Mononuclear cell (primary cell): ENCODE measurements around the gene PYGO2. TPM values are rescaled to one million over a fixed set of nuclear protein-coding genes. Genes with fewer than 3 reads are reported as not detected.
A peak's percentile ranks its signal among the peaks of the same experiment; 100 is the strongest.

ENCODE experiments used
- H3K27me3 ChIP-seq: 2 replicates; pipeline ENCODE4 v1.6.0; 2011; ENCODE audit warnings: low read length, control low read depth; ENCODE audit not compliant: insufficient read depth
- H3K4me1 ChIP-seq: 2 replicates; pipeline ENCODE4 v1.5.1; 2011; ENCODE audit warnings: mild to moderate bottlenecking, low read length, control low read depth; ENCODE audit not compliant: insufficient read depth
- H3K4me3 ChIP-seq: 2 replicates; pipeline ENCODE4 v1.5.1; 2011; ENCODE audit warnings: mild to moderate bottlenecking, low read length, moderate library complexity
- H3K9me3 ChIP-seq: 2 replicates; pipeline ENCODE4 v1.5.1; 2011; ENCODE audit warnings: low read depth, mild to moderate bottlenecking, control low read depth, low read length
- total RNA-seq: library from RNA; depleted of rRNA; stranded (reverse); fragments of >200 nt; gene quantifications from one replicate; pipeline ENCODE4 v1.2.3, GENCODE V29; 2012

Gene PYGO2, protein sequence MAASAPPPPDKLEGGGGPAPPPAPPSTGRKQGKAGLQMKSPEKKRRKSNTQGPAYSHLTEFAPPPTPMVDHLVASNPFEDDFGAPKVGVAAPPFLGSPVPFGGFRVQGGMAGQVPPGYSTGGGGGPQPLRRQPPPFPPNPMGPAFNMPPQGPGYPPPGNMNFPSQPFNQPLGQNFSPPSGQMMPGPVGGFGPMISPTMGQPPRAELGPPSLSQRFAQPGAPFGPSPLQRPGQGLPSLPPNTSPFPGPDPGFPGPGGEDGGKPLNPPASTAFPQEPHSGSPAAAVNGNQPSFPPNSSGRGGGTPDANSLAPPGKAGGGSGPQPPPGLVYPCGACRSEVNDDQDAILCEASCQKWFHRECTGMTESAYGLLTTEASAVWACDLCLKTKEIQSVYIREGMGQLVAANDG
- total RNA-seq: 13.4 TPM

DNA sequence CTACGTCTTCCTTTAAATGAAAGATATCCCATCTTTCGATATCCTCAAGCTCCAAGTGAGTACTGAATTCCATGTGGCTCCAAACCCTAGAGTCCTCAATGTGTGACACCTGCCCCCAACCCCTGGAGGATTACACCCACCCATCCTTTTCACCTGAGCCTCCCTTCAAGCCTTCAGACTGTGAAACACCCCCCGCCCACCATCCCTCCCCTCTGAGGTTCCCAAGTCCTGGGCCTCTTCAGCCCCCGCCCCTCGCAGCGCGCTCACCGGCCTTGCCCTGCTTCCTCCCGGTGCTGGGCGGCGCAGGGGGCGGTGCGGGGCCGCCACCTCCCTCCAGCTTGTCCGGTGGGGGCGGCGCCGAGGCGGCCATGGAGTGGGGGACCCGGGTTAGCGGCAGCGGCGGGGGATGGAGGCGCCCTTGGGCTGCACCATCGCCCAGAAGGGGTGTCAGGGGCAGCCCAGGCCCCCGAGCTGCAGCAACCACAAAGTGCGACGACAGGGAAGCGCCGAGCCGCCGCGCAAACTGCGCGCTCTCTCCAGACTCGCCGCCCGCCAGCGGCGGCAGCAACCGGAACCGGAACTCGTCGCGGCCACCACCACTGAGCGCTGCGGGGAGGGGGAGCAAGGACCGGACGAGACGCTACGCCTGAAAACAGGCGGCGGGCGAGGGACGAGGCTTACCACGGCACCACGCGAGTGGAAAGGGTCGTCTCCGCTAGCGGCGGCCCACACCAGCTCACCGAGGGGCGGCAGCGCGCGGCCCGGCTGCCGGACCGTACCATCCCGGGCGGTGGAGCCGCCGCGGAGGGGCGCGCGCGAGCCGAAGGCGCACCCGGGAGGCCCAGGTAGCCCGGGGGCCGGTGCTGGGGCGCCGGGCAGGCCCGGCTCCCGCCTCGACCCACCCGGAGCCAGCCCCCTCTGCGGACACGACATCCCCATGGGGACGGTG, at the start of gene PYGO2:
Gene PYGO2 (minus strand): TSS at position 576 of the 949 bp plus-strand sequence. CDS start 206 bp downstream, at position 370.
- Histone ChIP-seq H3K27me3 (no peaks in the 10 kb centered on the region), H3K4me1 (peaks cover 48% of the 10 kb centered on the region), H3K4me3 (peak within 1 kb of the TSS; percentile 78)

DNA sequence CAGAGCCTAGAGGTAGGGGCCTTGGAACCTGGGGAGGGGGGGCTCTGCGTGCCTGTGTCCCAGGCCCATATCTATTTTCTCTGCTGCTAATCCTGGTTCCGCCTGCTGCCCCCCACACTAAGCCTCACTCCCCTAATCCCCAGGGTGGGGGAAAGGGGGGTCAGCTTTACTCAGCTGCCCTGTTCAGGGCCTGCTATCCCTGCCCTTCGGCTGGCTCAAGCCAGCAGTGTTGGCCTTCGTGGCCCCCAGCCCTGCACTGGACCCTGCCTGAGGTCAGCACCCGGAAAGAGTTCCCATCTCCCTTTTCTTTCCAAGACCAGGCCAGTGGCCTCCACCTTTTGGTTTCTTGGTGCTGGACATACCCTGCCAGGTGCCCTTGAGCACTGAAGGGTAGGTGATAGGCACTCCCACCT, 49.4 kb upstream of the PYGO2 start:
- no peak overlapping the region for H3K4me3 ChIP-seq
- H3K27me3 ChIP-seq: no peaks in the 10 kb centered on the region
- peaks cover 96% of the 10 kb centered on the region for H3K4me1 ChIP-seq
- H3K9me3 ChIP-seq: no peaks in the 10 kb centered on the region

More for the DNA sequence above, at the start of gene PYGO2:
- H3K9me3 ChIP-seq: no peaks in the 10 kb centered on the region

DNA sequence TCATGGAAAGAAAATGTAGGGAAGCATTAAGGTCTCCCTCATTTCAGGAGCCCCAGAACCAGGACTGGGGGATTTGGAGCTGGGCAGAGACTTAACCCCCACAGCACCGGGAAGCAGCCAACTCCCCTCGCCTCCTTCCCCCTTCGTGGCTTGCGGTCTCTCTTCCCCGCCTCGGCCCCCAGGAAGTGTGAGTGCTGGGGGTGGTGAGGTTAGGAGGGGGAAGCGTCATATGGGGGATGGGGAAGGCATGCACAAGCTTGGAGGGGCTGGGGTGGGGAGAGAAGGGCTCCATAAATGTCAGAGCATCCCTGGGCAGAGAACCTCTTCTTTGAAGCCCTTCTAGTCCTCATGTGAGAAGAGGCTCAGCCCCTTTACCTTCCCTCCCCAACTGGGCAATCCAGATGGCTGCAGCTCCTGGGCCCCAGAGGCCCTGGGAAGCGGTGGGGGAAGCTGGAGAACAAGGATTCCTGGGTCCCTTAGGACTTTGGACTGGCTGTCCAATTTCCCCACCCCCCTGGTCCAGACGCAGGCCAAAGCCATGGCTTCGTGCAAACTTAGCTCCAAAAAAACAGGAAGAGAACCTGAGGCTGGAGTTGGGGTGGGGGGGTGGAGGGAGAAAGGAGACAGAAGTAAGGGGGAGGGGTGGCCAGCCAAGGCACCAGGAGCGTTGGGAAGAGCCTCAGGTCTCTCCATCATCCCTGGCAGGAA, 48.8 kb upstream of the PYGO2 start:
- H3K9me3 ChIP-seq: no peaks in the 10 kb centered on the region
- peak overlapping the region; percentile 53 for H3K4me3 ChIP-seq
- peaks cover 96% of the 10 kb centered on the region for H3K4me1 ChIP-seq

DNA sequence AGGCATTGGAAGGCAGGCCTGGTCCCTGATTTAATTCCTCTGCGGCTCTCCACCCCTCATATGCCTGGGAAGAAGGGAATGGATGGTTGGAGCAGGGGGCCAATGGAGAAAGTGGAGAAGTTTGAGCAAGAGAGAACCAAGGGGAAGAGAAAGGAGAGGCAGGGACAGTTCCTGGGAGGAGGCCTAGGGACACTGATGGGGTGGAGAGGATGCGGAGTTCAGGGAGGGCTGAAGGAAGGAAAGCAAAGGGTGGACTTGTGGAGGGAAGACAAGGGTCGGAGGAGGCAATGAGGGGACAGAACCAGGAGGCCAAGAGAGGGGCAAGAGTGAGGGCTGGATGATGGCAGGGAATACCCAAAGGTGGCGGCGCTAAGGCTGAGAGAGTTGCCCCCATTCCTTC, 48.2 kb upstream of the PYGO2 start:
- peak overlapping the region; percentile 53 for H3K4me3 ChIP-seq
- no peaks in the 10 kb centered on the region for H3K27me3 ChIP-seq
- H3K4me1 ChIP-seq: peaks cover 96% of the 10 kb centered on the region
- H3K9me3 ChIP-seq: no peaks in the 10 kb centered on the region

More for the DNA sequence above, 48.8 kb upstream of the PYGO2 start:
- no peaks in the 10 kb centered on the region for H3K27me3 ChIP-seq

DNA sequence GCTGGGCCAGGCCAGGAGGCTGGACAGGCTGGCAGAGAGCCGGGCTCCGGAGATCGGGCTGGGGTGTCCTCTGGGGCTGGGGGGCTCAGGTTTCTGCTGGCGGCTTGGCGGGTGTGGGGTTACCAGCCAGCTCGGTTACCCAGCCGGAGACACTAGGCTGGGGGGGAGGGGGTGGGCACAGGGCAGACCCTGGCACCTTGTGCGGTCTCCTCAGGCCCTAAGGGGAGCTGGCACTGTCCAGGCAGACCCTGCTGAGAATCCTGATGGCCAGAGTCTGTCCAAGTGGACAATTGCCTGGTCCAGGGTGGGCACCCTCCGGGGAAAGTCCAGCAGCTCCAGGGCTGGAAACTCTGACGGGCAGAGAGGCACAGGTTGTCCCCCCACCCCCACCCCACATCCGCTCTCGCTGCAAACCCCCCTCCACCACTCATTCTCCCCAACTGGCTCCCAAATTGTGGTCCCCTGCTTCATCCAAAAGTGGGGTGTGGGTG, 47.7 kb upstream of the PYGO2 start:
- H3K27me3 ChIP-seq: no peaks in the 10 kb centered on the region
- no peaks in the 10 kb centered on the region for H3K9me3 ChIP-seq
- H3K4me3 ChIP-seq: peak overlapping the region; percentile 53
- H3K4me1 ChIP-seq: peaks cover 97% of the 10 kb centered on the region

DNA sequence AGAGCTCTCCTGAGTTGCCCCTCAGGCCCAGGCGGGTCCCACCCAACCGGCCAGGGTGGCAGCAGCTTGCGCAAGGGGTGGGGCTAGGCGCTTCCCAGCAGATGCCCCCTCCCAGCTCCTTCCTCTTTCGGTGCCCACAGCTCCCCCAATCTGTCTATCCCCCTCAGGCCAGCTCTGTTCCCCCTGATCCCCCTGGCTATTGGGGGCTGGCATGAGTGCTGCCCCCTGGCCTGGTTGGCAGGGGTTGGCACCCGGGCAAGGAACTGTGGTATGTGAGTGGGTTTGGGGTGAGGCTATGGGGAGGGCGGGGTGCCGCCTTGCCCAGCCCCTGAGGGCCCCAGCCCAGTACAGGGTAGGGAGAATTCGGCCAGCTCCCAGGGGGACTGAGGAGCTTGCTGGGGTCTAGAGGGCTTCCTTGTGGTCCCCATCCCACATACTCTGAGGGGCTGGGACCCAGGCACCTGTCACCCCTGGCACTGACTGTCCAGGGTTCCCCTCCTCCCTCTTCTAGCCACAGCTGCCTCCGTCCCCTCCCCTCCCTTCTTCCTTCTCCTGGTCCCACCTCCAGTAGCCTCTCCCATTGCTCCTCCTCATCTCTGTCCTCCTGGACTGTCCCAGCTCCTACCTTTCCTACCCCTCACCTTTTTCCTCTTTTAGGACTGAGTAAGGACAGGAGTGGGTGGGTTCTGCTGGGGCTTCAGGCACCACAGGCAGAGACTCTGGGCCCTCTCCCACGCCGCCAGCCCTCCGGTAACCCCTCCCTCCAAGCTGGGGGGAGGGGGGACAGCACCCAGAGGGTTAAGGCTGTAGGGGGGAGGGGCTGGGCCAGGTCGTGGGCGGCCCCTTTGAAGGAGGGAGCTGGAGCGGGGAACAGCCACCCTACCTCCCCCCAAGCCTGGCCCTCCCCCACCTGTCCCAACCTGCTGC, 46.7 kb upstream of the PYGO2 start:
- H3K4me1 ChIP-seq: peaks cover 91% of the 10 kb centered on the region
- H3K4me3 ChIP-seq: peak overlapping the region; percentile 53
- H3K27me3 ChIP-seq: no peaks in the 10 kb centered on the region
- H3K9me3 ChIP-seq: no peaks in the 10 kb centered on the region

DNA sequence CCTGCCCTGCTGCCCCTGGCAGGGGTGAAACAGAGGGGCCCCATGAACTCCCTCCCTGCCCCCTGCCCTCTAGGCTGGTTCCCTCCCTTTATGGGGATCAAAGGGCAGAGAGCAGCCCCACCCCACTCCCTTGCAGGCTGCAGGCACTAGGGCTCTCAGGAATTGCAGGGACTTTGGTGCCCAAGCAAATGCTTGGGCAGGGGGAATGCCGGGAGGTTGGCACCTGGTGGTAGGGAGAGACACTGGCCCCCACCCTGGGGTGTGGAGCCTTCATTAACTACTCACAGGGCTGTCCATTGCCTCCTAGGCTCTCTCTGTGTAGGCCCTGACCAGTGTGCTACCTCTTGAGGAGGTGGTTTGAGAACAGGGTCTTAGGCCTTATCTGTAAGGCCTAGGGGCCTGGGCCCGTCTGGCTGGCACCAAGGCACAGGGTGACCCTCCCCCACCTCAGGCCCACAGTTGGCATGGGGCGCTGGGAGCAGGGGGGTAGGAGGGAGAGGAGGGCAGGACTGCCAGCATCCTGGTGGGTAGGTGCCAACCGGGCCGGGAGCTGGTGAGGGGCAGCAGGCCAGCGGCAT, 45.8 kb upstream of the PYGO2 start:
- Histone ChIP-seq H3K4me3 (peak overlapping the region; percentile 53), H3K9me3 (no peaks in the 10 kb centered on the region), H3K27me3 (no peaks in the 10 kb centered on the region), H3K4me1 (peaks cover 82% of the 10 kb centered on the region)

DNA sequence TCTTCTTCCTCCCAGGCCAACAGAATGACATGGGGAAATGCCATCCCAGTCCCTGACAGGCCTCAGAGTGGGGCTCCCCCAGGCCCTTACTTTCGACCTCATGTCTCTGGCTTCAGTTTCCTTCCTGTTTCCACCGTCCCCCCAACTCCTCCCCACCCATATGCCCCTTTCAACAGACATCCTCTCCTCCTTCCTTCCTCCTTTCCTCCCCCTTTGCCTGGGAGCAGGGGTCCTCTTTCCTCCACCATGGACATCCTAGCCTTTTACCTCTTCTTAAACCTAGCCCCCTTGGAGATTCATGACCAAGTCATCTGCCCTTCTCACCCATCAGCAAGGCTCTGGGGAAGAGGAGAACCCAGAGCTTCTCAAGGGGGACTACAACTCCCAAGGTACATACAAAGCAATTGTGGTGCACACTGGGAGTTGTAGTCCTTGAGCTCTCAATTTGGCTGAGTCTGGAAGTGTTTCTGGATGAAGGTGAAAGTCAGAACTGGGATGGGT, 45.1 kb upstream of the PYGO2 start:
- H3K4me1 ChIP-seq: peaks cover 75% of the 10 kb centered on the region
- H3K4me3 ChIP-seq: no peak overlapping the region
- H3K27me3 ChIP-seq: no peaks in the 10 kb centered on the region
- no peaks in the 10 kb centered on the region for H3K9me3 ChIP-seq

DNA sequence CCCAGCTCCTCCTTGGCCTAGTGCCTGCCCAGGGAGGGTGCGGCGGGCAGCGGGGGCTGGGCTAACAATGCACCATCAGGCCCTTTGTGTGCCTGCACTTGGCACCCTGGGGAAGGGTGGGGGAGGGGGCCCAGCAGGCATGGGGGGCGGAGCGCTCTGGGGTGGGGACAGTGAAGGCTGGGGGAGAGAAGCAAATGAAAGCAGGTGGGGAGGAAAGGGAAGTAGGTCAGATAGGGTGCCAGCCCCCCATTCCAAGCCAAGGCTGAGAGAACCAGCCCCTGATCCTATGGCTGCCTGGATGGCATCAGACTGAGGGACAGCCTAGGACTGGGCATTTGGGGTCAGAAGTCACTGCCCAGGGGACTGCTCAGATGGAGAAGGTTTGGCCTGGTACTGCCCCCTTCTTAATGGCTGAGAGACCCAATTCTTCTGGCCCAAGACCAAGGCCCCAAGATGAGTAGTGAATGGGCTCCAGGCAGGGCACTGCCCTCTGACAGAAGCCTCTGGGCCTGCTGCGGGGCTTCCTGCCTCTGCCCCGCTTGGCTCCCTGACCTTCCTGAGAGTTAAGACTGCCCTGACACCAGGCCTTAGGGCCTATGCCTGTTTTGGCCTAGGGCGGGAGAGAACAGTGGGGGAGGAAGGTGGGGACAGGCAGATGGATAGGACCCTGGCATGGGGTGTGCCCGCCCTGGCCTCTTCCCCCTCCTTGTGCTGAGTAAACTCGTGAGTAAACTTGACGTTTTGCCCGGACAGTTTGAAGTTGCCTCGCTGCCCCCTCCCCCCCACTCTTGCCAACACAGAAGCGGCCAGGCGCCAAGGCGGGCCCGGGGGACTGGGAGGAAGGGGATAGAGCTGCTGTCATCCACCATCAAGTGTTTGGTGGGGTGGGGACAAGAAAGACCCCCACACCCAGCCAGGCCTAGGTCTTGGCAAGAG, 43.8 kb upstream of the PYGO2 start:
- Histone ChIP-seq H3K9me3 (no peaks in the 10 kb centered on the region), H3K4me3 (peak overlapping the region; percentile 96), H3K27me3 (no peaks in the 10 kb centered on the region), H3K4me1 (peaks cover 66% of the 10 kb centered on the region)

DNA sequence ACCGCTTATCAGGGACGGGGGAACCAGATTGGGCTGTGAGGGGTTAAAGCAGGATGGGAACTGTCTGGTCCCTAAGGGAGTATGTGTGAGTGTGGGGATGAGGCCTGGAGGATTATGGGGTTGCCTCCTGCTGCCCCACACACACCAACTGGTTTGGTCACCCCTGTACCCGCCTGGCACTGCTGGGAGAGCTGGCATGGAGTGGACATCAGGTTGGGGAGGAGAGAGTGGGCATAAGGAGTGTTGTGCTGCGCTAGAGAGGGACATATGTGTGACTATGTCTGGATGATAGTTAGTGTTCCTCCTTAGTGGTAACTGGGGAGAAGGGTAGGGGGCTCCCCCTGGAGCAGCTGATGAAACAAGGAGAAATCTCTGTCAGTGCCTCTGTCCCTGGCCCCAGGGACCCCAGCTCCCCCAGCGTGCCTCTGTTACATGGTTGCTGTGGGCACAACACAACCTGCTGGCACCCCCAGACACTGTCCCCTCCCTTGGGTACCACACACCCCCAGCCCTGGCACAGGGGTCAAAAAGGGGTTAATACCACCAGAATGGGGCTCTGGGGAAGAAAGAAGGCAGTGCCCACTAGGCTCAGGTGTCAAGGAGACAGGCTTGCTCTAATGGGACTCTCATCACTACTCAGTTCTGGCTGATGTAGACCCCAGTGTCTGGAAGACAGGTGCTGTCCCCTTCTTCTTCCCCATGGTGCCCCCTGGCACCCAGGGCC, 42.9 kb upstream of the PYGO2 start:
- no peaks in the 10 kb centered on the region for H3K9me3 ChIP-seq
- no peaks in the 10 kb centered on the region for H3K27me3 ChIP-seq
- H3K4me1 ChIP-seq: peaks cover 66% of the 10 kb centered on the region
- H3K4me3 ChIP-seq: peak overlapping the region; percentile 96

DNA sequence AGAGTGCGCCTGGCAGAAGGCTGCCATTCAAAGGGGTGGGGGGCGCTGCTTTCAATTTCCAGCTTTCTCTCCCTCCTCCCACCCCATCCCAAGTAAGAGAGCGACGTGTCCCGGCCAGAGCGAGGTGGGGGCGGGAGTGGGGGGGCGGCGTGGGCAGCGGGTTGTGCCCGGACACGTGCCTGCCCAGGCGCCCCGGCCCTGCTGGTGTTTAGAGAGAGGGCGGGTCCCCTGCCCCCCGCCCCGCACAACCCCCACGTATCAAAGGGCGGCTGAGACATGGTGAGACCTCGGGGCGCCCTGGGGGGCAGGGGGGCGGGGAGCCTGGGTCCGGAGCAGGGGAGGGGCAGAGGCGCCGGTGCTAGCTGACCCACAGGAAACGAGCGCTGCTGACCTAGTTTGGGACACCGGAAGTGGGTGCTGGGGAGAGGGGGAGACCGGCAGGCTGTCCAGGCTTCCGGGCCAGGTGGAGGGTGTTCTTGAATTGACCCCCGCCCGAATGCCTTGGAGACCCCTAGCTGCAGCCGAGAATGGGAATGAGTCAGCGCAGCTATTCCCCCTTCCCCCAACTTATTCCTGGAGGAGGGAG, 42.3 kb upstream of the PYGO2 start:
- no peaks in the 10 kb centered on the region for H3K9me3 ChIP-seq
- H3K4me3 ChIP-seq: peak overlapping the region; percentile 96
- peaks cover 67% of the 10 kb centered on the region for H3K4me1 ChIP-seq
- no peaks in the 10 kb centered on the region for H3K27me3 ChIP-seq
